Measurements from ENCODE around the gene PHACTR3. TPM values are rescaled to one million over a fixed set of nuclear protein-coding genes. Genes with fewer than 3 reads are reported as not detected.

PHACTR3 gene
- total RNA-seq, 2 donors from 2014 or later = 0.34 TPM; not detected in 1

DNA sequence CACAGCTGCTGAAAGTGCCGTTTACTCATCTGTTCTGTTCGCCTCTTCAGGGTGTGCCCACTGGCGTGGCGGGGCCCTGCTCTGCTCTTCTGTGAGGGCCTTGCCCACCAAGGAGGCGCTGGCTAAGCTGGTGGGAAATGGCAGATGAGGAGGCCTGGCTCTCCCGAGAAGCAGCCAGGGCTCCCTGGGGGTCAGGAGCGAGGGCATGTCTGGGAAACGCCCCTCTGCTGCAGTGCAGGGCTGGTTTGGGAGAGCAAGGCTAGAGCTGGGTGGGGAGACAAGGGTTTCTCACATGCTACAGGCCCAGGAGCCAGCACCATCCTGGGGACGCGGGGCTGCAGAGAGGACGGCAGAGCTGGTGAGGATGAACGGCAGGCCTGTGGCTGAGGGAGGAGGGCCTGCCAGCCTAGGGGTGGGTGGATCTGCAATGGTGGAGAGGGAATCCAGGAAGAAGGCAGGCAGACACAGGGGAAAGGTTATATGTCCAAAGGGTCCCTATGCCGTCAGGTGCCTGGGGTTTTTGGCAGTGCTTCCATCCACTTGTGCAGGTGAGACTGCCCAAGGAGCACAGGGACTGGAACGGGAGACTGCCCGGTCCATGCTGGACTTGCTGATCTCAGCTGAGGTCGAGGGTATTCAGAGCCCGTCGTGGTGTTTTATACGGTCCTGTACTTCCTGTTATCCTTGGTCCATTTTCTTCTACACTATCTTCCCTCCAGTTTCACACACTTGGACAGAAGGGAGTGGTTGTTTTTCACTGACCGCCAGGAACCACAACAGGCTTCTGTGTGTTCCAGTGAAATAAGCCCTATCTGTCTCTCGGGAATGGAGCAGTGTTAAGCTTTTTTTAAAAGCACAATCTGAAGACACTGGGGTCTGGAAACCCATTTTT lies 209.9 kb downstream of the PHACTR3 start:
- no peak for DNase-seq (ENCODE audit: low spot score)
- 71% methylated on average over 21 of the region's 21 CpGs for WGBS
- no peak for TF ChIP-seq POLR2A (IDR thresholded peaks at IDR 0.05)
- no peaks in the 10 kb centered on the region for H3K27me3 ChIP-seq (replicated peaks; ENCODE audit: insufficient read depth)
- no peak overlapping the region for H3K27ac ChIP-seq
- intact Hi-C loops (cut with DNase I) = no loop called here
- H3K36me3 ChIP-seq = no peaks in the 10 kb centered on the region
- no peaks in the 10 kb centered on the region for H3K4me1 ChIP-seq (replicated peaks)
- H3K9me3 ChIP-seq = no peaks in the 10 kb centered on the region
- H3K4me3 ChIP-seq = no peak overlapping the region

DNA sequence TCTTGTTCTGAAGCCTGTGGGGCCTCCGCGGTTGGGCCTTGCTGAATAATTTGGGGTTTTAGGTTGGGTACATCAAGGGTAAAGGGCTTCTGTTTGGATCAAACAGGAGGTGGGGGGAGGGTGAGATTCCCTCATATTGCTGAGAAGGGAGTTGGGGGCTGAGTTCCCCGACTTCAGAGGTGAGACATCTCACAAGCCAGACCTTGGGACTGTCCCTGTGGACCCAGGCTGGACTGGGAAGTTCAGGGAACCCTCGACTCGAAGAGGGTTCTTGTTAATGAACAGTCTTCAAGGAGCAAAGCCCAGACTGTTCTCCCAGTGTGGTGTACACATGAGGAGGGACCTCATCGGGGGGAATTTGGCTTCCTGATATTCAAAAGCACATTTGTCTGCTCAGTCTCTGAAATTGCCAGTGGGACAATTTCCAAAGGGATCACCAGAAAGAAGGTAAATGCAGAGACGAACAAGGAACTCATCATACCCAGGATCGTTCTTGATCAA lies 210.6 kb downstream of the PHACTR3 start:
- 79% methylated on average over 8 of the region's 8 CpGs for WGBS
- Histone ChIP-seq H3K36me3 (no peaks in the 10 kb centered on the region), H3K4me1 (replicated peaks) (no peaks in the 10 kb centered on the region), H3K9me3 (no peaks in the 10 kb centered on the region), H3K27me3 (replicated peaks; ENCODE audit: insufficient read depth) (no peaks in the 10 kb centered on the region), H3K4me3 (no peak overlapping the region), H3K27ac (no peak overlapping the region)
- no peak for TF ChIP-seq POLR2A (IDR thresholded peaks at IDR 0.05)
- no peak for TF ChIP-seq POLR2AphosphoS5 (IDR thresholded peaks at IDR 0.05)
- TF ChIP-seq, protein P1, sequence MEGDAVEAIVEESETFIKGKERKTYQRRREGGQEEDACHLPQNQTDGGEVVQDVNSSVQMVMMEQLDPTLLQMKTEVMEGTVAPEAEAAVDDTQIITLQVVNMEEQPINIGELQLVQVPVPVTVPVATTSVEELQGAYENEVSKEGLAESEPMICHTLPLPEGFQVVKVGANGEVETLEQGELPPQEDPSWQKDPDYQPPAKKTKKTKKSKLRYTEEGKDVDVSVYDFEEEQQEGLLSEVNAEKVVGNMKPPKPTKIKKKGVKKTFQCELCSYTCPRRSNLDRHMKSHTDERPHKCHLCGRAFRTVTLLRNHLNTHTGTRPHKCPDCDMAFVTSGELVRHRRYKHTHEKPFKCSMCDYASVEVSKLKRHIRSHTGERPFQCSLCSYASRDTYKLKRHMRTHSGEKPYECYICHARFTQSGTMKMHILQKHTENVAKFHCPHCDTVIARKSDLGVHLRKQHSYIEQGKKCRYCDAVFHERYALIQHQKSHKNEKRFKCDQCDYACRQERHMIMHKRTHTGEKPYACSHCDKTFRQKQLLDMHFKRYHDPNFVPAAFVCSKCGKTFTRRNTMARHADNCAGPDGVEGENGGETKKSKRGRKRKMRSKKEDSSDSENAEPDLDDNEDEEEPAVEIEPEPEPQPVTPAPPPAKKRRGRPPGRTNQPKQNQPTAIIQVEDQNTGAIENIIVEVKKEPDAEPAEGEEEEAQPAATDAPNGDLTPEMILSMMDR (IDR thresholded peaks at IDR 0.05) = no peak
- intact Hi-C loops (cut with DNase I) = no loop called here
- no peak for DNase-seq (ENCODE audit: low spot score)

GRCh38 chr20:59816146-59816738 lies 211.9 kb downstream of the PHACTR3 start:
- no peaks in the 10 kb centered on the region for H3K4me1 ChIP-seq (replicated peaks)
- H3K36me3 ChIP-seq = no peaks in the 10 kb centered on the region
- no peak overlapping the region for H3K4me3 ChIP-seq
- intact Hi-C loops (cut with DNase I) = no loop called here
- H3K27ac ChIP-seq = no peak overlapping the region
- H3K9me3 ChIP-seq = no peaks in the 10 kb centered on the region
- WGBS = 83% methylated on average over 4 of the region's 4 CpGs
- DNase-seq (ENCODE audit: low spot score) = no peak
- H3K27me3 ChIP-seq (replicated peaks; ENCODE audit: insufficient read depth) = no peaks in the 10 kb centered on the region
- no peak for TF ChIP-seq POLR2A (IDR thresholded peaks at IDR 0.05)
- TF ChIP-seq, protein P1 (IDR thresholded peaks at IDR 0.05) = no peak
- TF ChIP-seq POLR2AphosphoS5 (IDR thresholded peaks at IDR 0.05) = no peak

GRCh38 chr20:59817406-59817805 lies 213.1 kb downstream of the PHACTR3 start:
- H3K9me3 ChIP-seq = no peaks in the 10 kb centered on the region
- WGBS = 84% methylated on average over 4 of the region's 4 CpGs
- intact Hi-C loops (cut with DNase I) = no loop called here
- no peaks in the 10 kb centered on the region for H3K4me1 ChIP-seq (replicated peaks)
- no peak for DNase-seq (ENCODE audit: low spot score)
- TF ChIP-seq POLR2AphosphoS5 (IDR thresholded peaks at IDR 0.05) (no peak), POLR2A (IDR thresholded peaks at IDR 0.05) (no peak)
- TF ChIP-seq, protein P1 (IDR thresholded peaks at IDR 0.05) = no peak
- no peaks in the 10 kb centered on the region for H3K36me3 ChIP-seq
- no peaks in the 10 kb centered on the region for H3K27me3 ChIP-seq (replicated peaks; ENCODE audit: insufficient read depth)
- H3K4me3 ChIP-seq = no peak overlapping the region
- H3K27ac ChIP-seq = no peak overlapping the region

DNA sequence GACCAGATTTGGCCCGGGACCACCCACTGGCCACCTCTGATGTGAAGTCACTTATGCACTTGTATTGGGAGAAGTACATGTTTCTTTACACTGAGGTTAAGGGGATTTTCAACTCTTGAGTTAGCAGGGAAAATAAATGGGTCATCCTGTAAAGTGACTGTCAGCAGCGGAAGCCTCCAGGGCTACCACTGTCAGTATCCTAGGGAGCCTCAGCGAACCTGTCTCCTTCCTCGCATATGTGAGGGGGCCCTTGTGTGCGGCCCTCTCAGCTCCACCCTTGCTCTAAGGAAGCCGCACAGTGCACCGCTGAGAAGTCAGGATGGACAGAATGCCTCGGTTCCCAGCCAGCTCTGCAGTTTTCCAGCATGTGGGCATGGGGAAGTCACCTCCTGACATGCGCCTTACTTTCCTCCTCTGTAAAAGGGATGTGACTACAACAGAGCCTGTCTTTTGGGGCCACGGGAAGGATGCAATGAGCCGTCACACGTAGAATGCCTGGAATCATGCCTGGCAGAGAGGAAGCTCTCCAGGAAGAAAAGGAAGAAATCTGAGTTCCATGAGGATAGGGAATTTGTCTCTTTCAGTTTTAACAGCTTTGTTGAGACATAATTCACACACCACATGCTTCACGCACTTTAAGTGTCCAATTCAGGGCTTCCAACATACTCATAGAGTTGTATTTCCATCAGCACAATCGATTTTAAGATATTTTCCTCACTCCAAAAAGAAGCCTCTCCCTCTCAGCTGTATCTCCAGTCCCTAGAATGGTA lies 213.7 kb downstream of the PHACTR3 start:
- intact Hi-C loops (cut with DNase I) = no loop called here
- H3K9me3 ChIP-seq = no peaks in the 10 kb centered on the region

More for the DNA sequence above, 213.7 kb downstream of the PHACTR3 start:
- TF ChIP-seq, protein P1 (IDR thresholded peaks at IDR 0.05) = no peak
- TF ChIP-seq POLR2A (IDR thresholded peaks at IDR 0.05) = no peak
- no peak for TF ChIP-seq POLR2AphosphoS5 (IDR thresholded peaks at IDR 0.05)
- no peak for DNase-seq (ENCODE audit: low spot score)
- 81% methylated on average over 13 of the region's 14 CpGs for WGBS
- Histone ChIP-seq H3K4me3 (no peak overlapping the region), H3K27ac (no peak overlapping the region), H3K4me1 (replicated peaks) (no peaks in the 10 kb centered on the region), H3K36me3 (no peaks in the 10 kb centered on the region), H3K27me3 (replicated peaks; ENCODE audit: insufficient read depth) (no peaks in the 10 kb centered on the region)

All from prostate gland (tissue), 2 donors.